Measurements from ENCODE around the gene UNC13C. TPM values are rescaled to one million over a fixed set of nuclear protein-coding genes. Genes with fewer than 3 reads are reported as not detected.

The UNC13C gene
- total RNA-seq, 2 experiments from 2014 or later, result not detected

DNA sequence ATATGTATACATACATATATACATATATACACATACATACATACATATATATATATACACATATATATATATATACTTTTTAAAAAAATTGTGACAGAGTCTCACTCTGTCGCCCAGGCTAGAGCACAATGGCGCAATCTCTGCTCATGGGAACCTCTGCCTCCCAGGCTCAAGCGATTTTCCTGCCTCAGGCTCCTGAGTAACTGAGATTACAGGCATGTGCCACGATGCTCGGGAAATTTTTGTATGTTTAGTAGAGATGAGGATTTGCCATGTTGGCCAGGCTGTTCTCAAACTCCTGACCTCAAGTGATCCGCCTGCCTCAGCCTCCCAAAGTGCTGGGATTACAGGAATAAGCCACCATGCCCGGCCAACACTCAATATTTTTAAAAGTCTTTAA lies 302.5 kb downstream of the UNC13C start:
- H3K36me3 Mint-ChIP-seq (ENCODE audit: low read depth), result no peaks in the 10 kb centered on the region
- ChIA-PET POLR2A (no interaction called here), CTCF (no interaction called here)
- H3K27ac Mint-ChIP-seq, result no peak overlapping the region
- no peak for ATAC-seq
- no peaks in the 10 kb centered on the region for H3K9me3 Mint-ChIP-seq (ENCODE audit: insufficient read depth)
- no peaks in the 10 kb centered on the region for H3K27me3 Mint-ChIP-seq (ENCODE audit: low read depth)
- no peak for DNase-seq
- no peak overlapping the region for H3K4me3 Mint-ChIP-seq
- no peaks in the 10 kb centered on the region for H3K4me1 Mint-ChIP-seq (ENCODE audit: low read depth)

DNA sequence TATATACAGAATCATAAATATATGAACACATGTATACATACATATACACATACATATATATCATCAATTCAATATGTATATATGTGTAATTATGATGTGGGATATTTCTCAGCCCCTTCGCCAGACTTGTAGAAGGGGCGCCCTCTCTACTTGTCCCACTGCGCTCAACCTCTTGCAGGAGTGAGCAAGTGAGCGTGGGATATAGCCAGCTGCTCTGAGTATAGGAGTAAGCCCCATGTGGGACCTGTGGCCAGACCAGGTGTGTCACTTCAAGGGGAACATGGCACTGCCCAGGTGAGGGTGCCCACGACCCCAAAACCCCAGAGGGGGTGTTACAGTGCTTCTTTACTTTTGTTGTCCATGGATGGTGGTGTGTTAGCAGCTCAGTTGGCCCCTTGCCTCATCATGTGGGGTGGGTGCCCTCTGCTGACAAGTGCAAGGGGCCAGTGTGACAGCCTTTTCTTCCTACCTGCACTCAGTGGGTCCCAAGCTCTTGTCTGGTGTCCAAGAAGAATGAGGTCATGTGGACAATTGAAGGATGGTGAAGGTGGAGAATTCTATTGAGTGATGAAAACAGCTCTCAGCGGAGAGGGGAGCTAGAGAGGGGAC lies 304.1 kb downstream of the UNC13C start:
- no peak for ATAC-seq
- ChIA-PET CTCF (no interaction called here), POLR2A (no interaction called here)
- Mint-ChIP-seq H3K27ac (no peak overlapping the region), H3K4me3 (no peak overlapping the region), H3K9me3 (ENCODE audit: insufficient read depth) (no peaks in the 10 kb centered on the region), H3K27me3 (ENCODE audit: low read depth) (no peaks in the 10 kb centered on the region), H3K4me1 (ENCODE audit: low read depth) (no peaks in the 10 kb centered on the region), H3K36me3 (ENCODE audit: low read depth) (no peaks in the 10 kb centered on the region)
- DNase-seq, result no peak

DNA sequence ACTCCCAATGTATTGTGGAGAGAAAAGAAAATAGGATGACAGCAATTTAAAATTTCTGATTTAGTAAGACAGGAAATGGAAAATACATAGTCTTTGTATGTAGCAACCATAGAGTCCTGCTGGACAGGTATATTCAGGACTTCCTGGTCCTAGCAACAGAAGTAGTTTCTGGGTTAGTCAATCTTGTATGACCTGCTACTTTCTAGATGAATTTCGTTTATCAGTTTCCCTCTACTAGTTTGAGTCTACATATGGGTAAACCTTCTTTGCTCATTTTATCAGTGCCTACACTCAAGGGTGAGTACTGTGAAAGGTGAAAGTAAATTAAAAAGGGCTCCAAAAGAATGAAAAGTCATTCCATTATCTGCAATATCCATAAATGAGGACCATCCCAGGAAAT lies 309.8 kb downstream of the UNC13C start:
- Mint-ChIP-seq H3K9me3 (ENCODE audit: insufficient read depth) (no peaks in the 10 kb centered on the region), H3K27me3 (ENCODE audit: low read depth) (no peaks in the 10 kb centered on the region), H3K4me3 (no peak overlapping the region), H3K36me3 (ENCODE audit: low read depth) (no peaks in the 10 kb centered on the region), H3K4me1 (ENCODE audit: low read depth) (no peaks in the 10 kb centered on the region), H3K27ac (no peak overlapping the region)
- ATAC-seq (no peak), DNase-seq (no peak)
- POLR2A ChIA-PET, result no interaction called here
- CTCF ChIA-PET, result no interaction called here

DNA sequence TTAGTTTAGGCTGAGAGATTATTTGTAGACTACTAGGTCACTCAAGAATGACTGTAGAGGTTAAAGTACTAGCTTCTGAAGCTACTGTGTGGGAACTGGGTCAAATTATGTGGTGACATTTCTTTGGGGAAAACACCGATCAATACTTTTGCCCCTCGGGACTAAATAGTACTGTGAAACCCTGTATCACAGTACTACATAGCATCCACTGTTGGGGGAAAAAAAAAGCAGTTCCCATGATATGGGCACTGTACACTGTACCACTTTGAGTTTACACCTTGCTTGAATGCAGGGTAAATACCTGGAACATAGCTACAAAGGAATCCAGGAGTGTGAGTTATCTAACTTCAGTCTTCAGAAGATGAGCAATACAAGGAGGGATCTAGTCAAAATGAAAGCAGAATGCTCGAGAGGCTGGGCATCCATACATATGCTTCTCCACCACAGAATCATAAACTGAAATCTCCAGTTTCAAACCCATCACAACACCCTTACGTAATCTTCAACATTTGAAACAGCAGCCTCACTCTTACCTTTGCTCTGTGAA lies 311.4 kb downstream of the UNC13C start:
- Mint-ChIP-seq H3K4me3 (no peak overlapping the region), H3K27me3 (ENCODE audit: low read depth) (no peaks in the 10 kb centered on the region), H3K27ac (no peak overlapping the region), H3K4me1 (ENCODE audit: low read depth) (no peaks in the 10 kb centered on the region), H3K36me3 (ENCODE audit: low read depth) (no peaks in the 10 kb centered on the region), H3K9me3 (ENCODE audit: insufficient read depth) (no peaks in the 10 kb centered on the region)
- ChIA-PET POLR2A (no interaction called here), CTCF (no interaction called here)
- no peak for ATAC-seq
- DNase-seq, result no peak

DNA sequence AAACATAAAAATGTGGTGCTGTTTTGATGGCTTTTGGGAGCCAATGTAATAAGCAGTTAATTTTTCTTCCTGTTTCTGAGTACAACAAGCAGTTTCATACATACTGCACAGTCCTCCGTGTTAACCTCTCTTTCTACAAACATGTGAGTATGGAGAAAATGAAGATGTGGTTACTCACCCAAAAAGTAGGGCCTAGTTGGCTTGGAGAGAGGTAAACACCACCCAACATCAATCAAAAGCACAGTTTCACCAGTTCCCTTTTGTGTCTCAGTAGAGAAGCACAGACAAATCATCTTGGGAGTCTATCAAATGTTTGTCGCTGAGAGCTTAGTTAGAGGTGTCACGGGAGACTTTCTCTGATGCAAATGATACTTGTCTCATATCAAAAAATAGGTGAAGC lies 320.2 kb downstream of the UNC13C start:
- no peaks in the 10 kb centered on the region for H3K27me3 Mint-ChIP-seq (ENCODE audit: low read depth)
- ATAC-seq (no peak), DNase-seq (no peak)
- no peaks in the 10 kb centered on the region for H3K9me3 Mint-ChIP-seq (ENCODE audit: insufficient read depth)
- H3K4me1 Mint-ChIP-seq (ENCODE audit: low read depth), result no peaks in the 10 kb centered on the region
- ChIA-PET POLR2A (no interaction called here), CTCF (no interaction called here)
- H3K36me3 Mint-ChIP-seq (ENCODE audit: low read depth), result no peaks in the 10 kb centered on the region
- no peak overlapping the region for H3K4me3 Mint-ChIP-seq
- no peak overlapping the region for H3K27ac Mint-ChIP-seq

DNA sequence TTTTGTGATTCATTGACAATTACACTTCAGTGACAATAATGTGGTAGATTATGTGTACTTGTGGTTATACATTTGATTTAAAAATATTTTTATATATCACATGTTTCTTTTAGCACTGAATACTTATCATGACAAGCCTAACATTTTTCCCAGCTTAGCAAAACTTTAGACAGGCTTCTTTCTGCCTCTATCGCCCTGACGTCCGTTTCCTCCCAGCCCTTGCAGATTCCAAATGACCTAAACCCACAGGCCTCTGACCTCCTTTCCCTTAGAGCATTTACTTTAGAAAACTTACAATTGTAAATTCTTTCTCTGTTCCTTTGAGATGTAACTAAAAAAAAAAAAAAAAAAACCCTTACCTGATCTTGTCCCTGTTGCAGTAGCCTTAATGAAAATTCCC lies 326.1 kb downstream of the UNC13C start:
- ChIA-PET POLR2A (no interaction called here), CTCF (no interaction called here)
- Mint-ChIP-seq H3K9me3 (ENCODE audit: insufficient read depth) (no peaks in the 10 kb centered on the region), H3K4me3 (no peak overlapping the region), H3K4me1 (ENCODE audit: low read depth) (no peaks in the 10 kb centered on the region), H3K36me3 (ENCODE audit: low read depth) (no peaks in the 10 kb centered on the region), H3K27ac (no peak overlapping the region), H3K27me3 (ENCODE audit: low read depth) (no peaks in the 10 kb centered on the region)
- no peak for DNase-seq
- ATAC-seq, result no peak

DNA sequence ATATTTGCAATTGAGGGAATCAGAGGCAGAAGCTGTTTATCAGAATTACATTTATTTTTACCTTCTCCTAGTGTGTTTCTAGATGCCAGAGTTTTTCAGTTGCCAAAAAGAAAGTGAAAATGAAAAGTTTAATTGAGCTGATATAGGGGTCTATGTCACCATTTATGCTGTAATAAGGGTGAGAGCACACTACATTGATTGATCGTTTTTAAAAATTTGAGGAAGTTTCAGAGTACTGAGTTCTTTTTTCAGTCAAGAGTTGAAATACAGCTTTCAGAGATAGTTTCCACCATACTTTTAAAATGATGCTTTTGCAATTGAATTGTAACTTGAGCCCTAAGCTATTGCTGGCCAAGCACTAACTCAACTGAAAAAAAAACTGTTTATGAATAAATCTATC lies 326.9 kb downstream of the UNC13C start:
- Mint-ChIP-seq H3K27ac (no peak overlapping the region), H3K27me3 (ENCODE audit: low read depth) (no peaks in the 10 kb centered on the region), H3K4me3 (no peak overlapping the region), H3K36me3 (ENCODE audit: low read depth) (no peaks in the 10 kb centered on the region), H3K9me3 (ENCODE audit: insufficient read depth) (no peaks in the 10 kb centered on the region), H3K4me1 (ENCODE audit: low read depth) (no peaks in the 10 kb centered on the region)
- ChIA-PET POLR2A (no interaction called here), CTCF (no interaction called here)
- DNase-seq (no peak), ATAC-seq (no peak)

DNA sequence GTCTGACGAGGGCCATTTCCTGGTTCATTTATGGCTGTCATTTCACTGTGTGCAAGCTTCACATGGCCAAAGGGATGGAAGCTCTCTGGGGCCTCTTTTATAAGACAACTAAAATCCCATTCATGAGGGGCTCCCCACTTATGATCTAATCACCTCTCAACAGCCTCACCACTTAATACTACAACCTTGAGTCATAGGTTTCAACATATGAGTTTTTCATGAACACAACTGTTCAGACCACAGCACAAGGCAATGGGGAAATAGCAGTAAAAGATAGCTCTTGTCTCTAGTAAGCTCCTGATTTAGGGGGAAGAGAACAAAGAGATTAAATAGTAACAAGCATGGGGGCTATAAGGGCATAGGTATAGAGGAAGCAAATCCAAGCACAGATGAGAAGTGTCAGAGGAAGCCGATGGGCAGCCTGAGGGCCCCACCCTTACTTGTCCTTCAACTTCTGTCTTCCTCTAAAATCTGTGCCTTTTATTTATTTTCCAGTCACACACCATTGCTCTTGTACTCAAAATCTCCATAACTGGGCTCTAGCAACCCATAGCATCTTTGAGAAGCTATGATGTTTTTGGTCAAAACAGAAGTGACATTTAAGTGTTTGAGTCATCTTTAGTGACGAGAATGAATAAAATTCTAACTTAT lies 329.1 kb downstream of the UNC13C start:
- no peak overlapping the region for H3K4me3 Mint-ChIP-seq
- no peak overlapping the region for H3K27ac Mint-ChIP-seq
- H3K9me3 Mint-ChIP-seq (ENCODE audit: insufficient read depth), result no peaks in the 10 kb centered on the region
- CTCF ChIA-PET, result interaction anchor here (1.3 kb wide), 1 partner anchor 30 kb away, joined by 3 read pairs; no protein-coding TSS in a partner anchor
- no peaks in the 10 kb centered on the region for H3K27me3 Mint-ChIP-seq (ENCODE audit: low read depth)
- DNase-seq (no peak), ATAC-seq (no peak)
- H3K36me3 Mint-ChIP-seq (ENCODE audit: low read depth), result no peaks in the 10 kb centered on the region
- no peaks in the 10 kb centered on the region for H3K4me1 Mint-ChIP-seq (ENCODE audit: low read depth)
- POLR2A ChIA-PET, result no interaction called here

DNA sequence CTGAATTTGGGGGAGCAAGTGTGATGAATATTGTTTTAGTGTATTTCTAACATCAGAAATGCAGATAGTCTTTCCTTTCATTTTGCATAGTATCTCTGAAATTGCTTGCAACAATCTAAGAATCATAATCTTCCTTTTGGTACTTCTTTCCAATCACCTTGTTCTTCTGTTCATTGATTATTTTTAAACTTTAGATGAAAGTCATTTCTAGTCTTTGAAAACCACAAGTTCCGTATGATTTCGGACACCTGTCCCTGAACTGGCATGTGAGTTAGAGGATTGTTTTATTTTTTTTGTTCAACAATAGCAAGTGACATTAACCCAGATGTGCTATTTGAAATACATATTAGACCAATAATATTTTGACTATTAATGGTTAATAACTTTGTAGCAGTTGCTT lies 329.7 kb downstream of the UNC13C start:
- Mint-ChIP-seq H3K4me1 (ENCODE audit: low read depth) (no peaks in the 10 kb centered on the region), H3K36me3 (ENCODE audit: low read depth) (no peaks in the 10 kb centered on the region), H3K27me3 (ENCODE audit: low read depth) (no peaks in the 10 kb centered on the region), H3K9me3 (ENCODE audit: insufficient read depth) (no peaks in the 10 kb centered on the region), H3K27ac (no peak overlapping the region), H3K4me3 (no peak overlapping the region)
- no peak for DNase-seq
- ChIA-PET POLR2A (no interaction called here), CTCF (interaction anchor here (1.3 kb wide), 1 partner anchor 31 kb away, joined by 3 read pairs; no protein-coding TSS in a partner anchor)
- no peak for ATAC-seq

DNA sequence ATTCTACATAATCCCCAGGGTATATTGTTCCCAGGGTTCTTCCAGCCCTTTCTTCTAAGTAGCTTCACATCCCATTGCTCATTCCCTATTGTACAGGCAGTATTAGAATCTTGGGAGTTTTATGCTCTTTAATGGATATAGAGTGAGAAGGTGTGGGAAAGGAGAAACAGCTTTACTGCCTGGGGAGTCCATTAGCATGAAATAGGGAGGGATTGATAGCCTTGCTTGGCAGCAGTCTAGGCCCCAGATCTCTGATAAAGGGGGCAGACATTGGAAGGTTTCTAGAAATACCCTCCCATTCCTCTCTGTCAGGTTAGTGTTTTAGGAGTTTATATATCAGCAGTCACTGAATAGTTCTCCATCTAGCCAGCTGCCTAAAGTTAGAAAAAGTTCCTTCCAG lies 334.3 kb downstream of the UNC13C start:
- Mint-ChIP-seq H3K27me3 (ENCODE audit: low read depth) (no peaks in the 10 kb centered on the region), H3K27ac (no peak overlapping the region), H3K4me3 (no peak overlapping the region), H3K4me1 (ENCODE audit: low read depth) (no peaks in the 10 kb centered on the region), H3K9me3 (ENCODE audit: insufficient read depth) (no peaks in the 10 kb centered on the region), H3K36me3 (ENCODE audit: low read depth) (no peaks in the 10 kb centered on the region)
- ChIA-PET CTCF (no interaction called here), POLR2A (no interaction called here)
- ATAC-seq (no peak), DNase-seq (no peak)

DNA sequence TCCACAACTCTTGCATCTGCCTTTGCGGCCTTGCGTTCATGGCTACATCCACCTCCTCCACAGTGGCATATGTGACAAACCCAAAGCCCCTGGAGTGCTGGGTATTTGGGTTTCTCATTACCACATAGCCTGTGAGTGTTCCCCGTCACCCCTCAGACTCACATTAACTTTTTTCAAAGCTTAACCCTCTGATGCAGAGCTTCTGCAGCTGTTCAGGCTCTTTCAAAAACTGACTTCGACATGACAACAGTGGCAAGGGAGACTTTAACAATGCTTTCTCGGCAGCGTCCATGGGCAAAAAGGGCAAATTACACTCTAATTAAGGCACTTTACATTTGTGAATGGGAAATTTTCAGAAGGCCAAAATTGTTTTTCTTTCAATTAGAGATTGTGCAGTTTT lies 343.2 kb downstream of the UNC13C start:
- Mint-ChIP-seq H3K27me3 (ENCODE audit: low read depth) (no peaks in the 10 kb centered on the region), H3K27ac (no peak overlapping the region), H3K4me3 (no peak overlapping the region), H3K9me3 (ENCODE audit: insufficient read depth) (no peaks in the 10 kb centered on the region), H3K4me1 (ENCODE audit: low read depth) (no peaks in the 10 kb centered on the region), H3K36me3 (ENCODE audit: low read depth) (no peaks in the 10 kb centered on the region)
- ChIA-PET CTCF (no interaction called here), POLR2A (no interaction called here)
- no peak for DNase-seq
- no peak for ATAC-seq

DNA sequence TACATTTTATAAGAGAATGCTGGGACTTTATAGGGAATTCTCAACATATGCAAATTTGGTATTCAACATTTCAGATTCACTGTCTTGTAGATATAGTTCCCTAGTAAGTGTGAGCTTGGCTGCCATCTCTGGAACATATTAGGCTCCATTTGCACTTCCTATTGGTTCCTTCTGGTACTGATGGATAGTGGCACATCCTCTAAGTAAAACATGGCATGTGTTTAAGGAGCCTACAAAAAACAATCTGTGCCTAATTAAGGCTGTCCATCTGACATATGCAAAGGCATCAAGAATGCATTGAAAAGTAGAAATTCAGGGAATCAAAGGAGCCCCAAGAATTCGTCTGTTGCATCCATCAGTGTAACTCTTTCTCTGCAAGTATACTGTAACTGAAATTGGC lies 344.1 kb downstream of the UNC13C start:
- Mint-ChIP-seq H3K27ac (no peak overlapping the region), H3K4me1 (ENCODE audit: low read depth) (no peaks in the 10 kb centered on the region), H3K9me3 (ENCODE audit: insufficient read depth) (no peaks in the 10 kb centered on the region), H3K4me3 (no peak overlapping the region), H3K27me3 (ENCODE audit: low read depth) (no peaks in the 10 kb centered on the region), H3K36me3 (ENCODE audit: low read depth) (no peaks in the 10 kb centered on the region)
- ChIA-PET CTCF (no interaction called here), POLR2A (no interaction called here)
- ATAC-seq, result no peak
- DNase-seq, result no peak

DNA sequence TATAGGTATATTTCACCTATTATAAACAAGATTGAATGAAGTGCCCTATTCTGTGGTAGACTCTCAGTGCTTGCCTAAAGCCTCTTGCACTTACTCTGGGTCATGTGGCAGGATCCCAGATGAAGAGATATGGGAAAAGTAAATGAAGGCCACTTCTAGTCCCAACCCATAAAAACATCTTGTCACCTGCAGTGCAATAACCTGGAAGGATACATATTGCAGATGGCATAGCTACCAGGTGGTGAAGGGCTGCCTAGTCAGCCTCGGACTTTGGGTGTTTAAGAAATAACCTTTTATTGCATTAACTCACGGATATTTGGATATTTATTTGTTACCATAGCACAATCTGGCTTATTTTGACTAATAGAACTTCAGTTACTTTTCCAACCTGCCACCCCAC lies 367.1 kb downstream of the UNC13C start:
- no peak overlapping the region for H3K4me3 Mint-ChIP-seq
- no peaks in the 10 kb centered on the region for H3K4me1 Mint-ChIP-seq (ENCODE audit: low read depth)
- POLR2A ChIA-PET, result no interaction called here
- no peaks in the 10 kb centered on the region for H3K36me3 Mint-ChIP-seq (ENCODE audit: low read depth)
- peaks cover 6% of the 10 kb centered on the region for H3K9me3 Mint-ChIP-seq (ENCODE audit: insufficient read depth)
- ATAC-seq, result no peak
- no peak for DNase-seq
- H3K27ac Mint-ChIP-seq, result no peak overlapping the region
- CTCF ChIA-PET, result no interaction called here
- H3K27me3 Mint-ChIP-seq (ENCODE audit: low read depth), result no peaks in the 10 kb centered on the region

All from activated CD8-positive, alpha-beta T cell treated with anti-CD3 and anti-CD28 coated beads, Interleukin-2, amount 10 ng/mL, durations not matched to agents 7 days and 5 days (primary cell).